ENCODE data around the gene HMGXB4. TPM values are rescaled to one million over a fixed set of nuclear protein-coding genes. Genes with fewer than 3 reads are reported as not detected.

HMGXB4 gene, protein sequence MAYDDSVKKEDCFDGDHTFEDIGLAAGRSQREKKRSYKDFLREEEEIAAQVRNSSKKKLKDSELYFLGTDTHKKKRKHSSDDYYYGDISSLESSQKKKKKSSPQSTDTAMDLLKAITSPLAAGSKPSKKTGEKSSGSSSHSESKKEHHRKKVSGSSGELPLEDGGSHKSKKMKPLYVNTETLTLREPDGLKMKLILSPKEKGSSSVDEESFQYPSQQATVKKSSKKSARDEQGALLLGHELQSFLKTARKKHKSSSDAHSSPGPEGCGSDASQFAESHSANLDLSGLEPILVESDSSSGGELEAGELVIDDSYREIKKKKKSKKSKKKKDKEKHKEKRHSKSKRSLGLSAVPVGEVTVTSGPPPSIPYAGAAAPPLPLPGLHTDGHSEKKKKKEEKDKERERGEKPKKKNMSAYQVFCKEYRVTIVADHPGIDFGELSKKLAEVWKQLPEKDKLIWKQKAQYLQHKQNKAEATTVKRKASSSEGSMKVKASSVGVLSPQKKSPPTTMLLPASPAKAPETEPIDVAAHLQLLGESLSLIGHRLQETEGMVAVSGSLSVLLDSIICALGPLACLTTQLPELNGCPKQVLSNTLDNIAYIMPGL
- total RNA-seq (10 to 100 TPM; 41.4 to 44.1 TPM), total RNA-seq (16.1 to 69.5 (median 35.4) reads per million in 172 experiments)
- 10.0 TPM for polyA plus RNA-seq (2013, experiment 1 of 2)
- 11.4 TPM for polyA plus RNA-seq (2013, experiment 2 of 2)

DNA sequence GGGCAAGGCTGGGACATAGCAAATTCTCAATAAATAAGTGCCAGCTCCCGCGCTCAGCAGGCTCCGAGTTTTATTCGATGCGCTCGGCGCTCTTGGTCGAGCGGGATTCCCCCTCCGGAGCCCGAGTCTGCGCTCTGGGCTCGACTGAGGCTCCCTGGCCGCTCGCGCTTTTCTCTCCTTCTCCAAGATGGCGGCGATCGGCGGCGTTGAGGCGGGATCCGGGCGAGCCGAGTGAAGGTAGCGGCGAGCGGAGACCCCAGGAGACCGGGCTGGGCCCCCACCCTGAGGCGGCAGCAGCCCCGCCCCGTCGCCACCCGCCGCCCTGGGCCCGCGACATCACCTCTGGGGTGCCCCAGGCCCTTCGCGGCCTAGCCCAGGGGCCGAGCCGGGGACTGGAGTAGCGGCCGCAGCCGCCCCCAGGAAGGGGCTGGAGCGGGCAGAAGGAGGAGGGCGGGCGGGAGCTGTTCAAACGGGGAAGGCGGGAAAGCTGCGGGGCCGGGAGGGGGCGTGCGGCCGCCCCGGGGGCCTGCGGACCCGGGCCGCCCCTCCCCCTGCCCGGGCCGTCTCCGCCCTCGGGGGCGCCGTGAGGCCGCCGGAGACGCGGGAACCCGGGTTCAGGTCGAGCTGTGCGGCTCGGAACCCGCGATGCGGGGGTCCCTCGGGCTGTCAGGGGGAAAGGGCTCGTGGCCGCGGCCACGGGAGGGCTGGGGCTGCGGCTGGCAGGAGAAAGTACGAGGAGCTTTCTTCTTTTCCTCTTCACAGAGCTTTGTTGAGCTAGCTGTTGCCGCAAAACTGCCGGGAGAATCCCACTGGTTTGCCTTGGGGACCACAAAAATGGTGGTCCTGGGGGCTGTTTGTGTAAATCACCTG lies at the start of gene HMGXB4:
HMGXB4 (plus strand) TSS at position 173 of the 870 bp plus-strand sequence. CDS start 4,898 bp downstream, outside the sequence.
- peaks cover 14% of the 10 kb centered on the region for H3K4me1 ChIP-seq (ENCODE audit: insufficient read depth, low read length)
- intact Hi-C loops (cut with DNase I, micrococcal nuclease): loop anchor here (1.0 to 5.0 kb wide), 5 partner anchors 40 to 1520 kb away; partner anchors contain the start of genes TOM1 (in 2 of the 2) and IFT27 (in 1 of the 2)
- no peaks in the 10 kb centered on the region for H3K9me3 ChIP-seq (ENCODE audit: control insufficient read depth in 1 of 2, insufficient read depth in 1 of 2, low read length in 2 of 2)
- ATAC-seq (ENCODE audit: poor library complexity) (peak; percentile 93), DNase-seq (peak; percentile 77 to 94 (median 82))
- Mint-ChIP-seq H3K4me1 (ENCODE audit: low read depth) (peaks cover 31% of the 10 kb centered on the region), H3K9me3 (no peaks in the 10 kb centered on the region), H3K4me3 (peak within 1 kb of the TSS; percentile 94), H3K27me3 (no peaks in the 10 kb centered on the region), H3K36me3 (ENCODE audit: low read depth) (peaks cover 13% of the 10 kb centered on the region), H3K27ac (peak within 1 kb of the TSS; percentile 94)
- H3K27me3 ChIP-seq (ENCODE audit: control insufficient read depth in 1 of 2, insufficient read depth in 2 of 2, low read length in 2 of 2): no peaks in the 10 kb centered on the region
- ChIA-PET POLR2A (interaction anchor here (0.6 to 2.4 kb wide), 11 partner anchors 10 to 93 kb away, joined by 3 to 66 read pairs (median 6); partner anchors contain the start of gene TOM1), CTCF (interaction anchor here (0.8 to 2.2 kb wide), 6 partner anchors 8 to 56 kb away, joined by 3 to 12 read pairs (median 4); partner anchors contain the start of gene TOM1)
- TF ChIP-seq, protein P1, sequence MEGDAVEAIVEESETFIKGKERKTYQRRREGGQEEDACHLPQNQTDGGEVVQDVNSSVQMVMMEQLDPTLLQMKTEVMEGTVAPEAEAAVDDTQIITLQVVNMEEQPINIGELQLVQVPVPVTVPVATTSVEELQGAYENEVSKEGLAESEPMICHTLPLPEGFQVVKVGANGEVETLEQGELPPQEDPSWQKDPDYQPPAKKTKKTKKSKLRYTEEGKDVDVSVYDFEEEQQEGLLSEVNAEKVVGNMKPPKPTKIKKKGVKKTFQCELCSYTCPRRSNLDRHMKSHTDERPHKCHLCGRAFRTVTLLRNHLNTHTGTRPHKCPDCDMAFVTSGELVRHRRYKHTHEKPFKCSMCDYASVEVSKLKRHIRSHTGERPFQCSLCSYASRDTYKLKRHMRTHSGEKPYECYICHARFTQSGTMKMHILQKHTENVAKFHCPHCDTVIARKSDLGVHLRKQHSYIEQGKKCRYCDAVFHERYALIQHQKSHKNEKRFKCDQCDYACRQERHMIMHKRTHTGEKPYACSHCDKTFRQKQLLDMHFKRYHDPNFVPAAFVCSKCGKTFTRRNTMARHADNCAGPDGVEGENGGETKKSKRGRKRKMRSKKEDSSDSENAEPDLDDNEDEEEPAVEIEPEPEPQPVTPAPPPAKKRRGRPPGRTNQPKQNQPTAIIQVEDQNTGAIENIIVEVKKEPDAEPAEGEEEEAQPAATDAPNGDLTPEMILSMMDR (IDR thresholded peaks at IDR 0.05): peak; percentile 15
- peaks cover 5% of the 10 kb centered on the region for H3K36me3 ChIP-seq (ENCODE audit: insufficient read depth, low read length)
- H3K4me3 ChIP-seq (ENCODE audit: low read length): peak within 1 kb of the TSS; percentile 72
- H3K27ac ChIP-seq (ENCODE audit: low read depth in 1 of 2, low read length in 2 of 2): peak within 1 kb of the TSS; percentile 60 to 85

DNA sequence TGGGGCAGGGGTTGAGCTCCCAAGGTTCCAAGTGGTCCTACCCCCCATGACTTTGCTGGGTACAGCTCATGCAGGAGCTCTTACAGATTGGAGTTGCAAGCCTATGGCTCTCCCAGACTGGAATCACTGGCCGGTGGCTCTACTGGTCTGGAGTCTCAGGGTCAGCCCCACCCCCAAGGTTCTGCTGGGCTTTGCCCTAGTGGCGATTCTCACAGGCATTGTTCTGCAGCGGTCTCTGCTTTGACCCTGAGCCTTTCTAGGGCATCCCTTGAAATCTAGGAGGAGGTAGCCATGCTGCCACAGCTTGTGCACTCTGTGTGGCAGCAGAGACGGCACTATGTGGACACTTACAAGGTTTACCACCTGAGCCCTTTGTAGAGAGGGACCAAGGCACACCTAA lies 49.3 kb upstream of the HMGXB4 start:
- Mint-ChIP-seq H3K9me3 (no peaks in the 10 kb centered on the region), H3K27me3 (peaks cover 53% of the 10 kb centered on the region), H3K36me3 (ENCODE audit: low read depth) (no peaks in the 10 kb centered on the region), H3K4me1 (ENCODE audit: low read depth) (no peaks in the 10 kb centered on the region), H3K4me3 (no peak overlapping the region), H3K27ac (no peak overlapping the region)
- ATAC-seq (ENCODE audit: poor library complexity): no peak
- Histone ChIP-seq H3K4me1 (ENCODE audit: insufficient read depth, low read length) (no peaks in the 10 kb centered on the region), H3K9me3 (ENCODE audit: control insufficient read depth in 1 of 2, insufficient read depth in 1 of 2, low read length in 2 of 2) (no peaks in the 10 kb centered on the region), H3K27ac (ENCODE audit: low read depth in 1 of 2, low read length in 2 of 2) (no peak overlapping the region), H3K27me3 (ENCODE audit: control insufficient read depth in 1 of 2, insufficient read depth in 2 of 2, low read length in 2 of 2) (peaks cover 5 to 6% of the 10 kb centered on the region in 2 experiments), H3K36me3 (ENCODE audit: insufficient read depth, low read length) (no peaks in the 10 kb centered on the region), H3K4me3 (ENCODE audit: low read length) (no peak overlapping the region)
- POLR2A ChIA-PET: no interaction called here
- TF ChIP-seq, protein P1 (IDR thresholded peaks at IDR 0.05): no peak
- intact Hi-C loops (cut with DNase I, micrococcal nuclease): no loop called here
- no peak for DNase-seq
- CTCF ChIA-PET: no interaction called here

DNA sequence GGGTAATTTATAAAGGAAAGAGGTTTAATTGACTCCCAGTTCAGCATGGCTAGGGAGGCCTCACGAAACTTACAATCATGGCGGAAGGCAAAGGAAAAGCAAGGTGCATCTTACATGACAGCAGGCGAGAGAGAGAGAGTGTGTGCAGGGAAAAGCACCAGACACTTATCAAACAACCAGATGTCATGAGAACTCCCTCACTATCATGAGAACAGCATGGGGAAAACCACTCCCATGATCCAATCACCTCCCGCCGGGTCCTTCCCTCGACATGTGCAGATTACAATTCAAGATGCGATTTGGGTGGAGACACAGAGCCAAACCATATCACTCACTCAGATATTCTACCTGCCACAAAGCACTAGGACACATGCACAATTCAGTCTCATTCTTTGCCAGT lies 48.1 kb upstream of the HMGXB4 start:
- CTCF ChIA-PET: no interaction called here
- DNase-seq: no peak
- intact Hi-C loops (cut with DNase I, micrococcal nuclease): no loop called here
- Histone ChIP-seq H3K4me3 (ENCODE audit: low read length) (no peak overlapping the region), H3K4me1 (ENCODE audit: insufficient read depth, low read length) (no peaks in the 10 kb centered on the region), H3K27ac (ENCODE audit: low read depth in 1 of 2, low read length in 2 of 2) (no peak overlapping the region), H3K9me3 (ENCODE audit: control insufficient read depth in 1 of 2, insufficient read depth in 1 of 2, low read length in 2 of 2) (no peaks in the 10 kb centered on the region), H3K27me3 (ENCODE audit: control insufficient read depth in 1 of 2, insufficient read depth in 2 of 2, low read length in 2 of 2) (peaks cover 5 to 6% of the 10 kb centered on the region in 2 experiments), H3K36me3 (ENCODE audit: insufficient read depth, low read length) (no peaks in the 10 kb centered on the region)
- TF ChIP-seq, protein P1 (IDR thresholded peaks at IDR 0.05): no peak
- no peak for ATAC-seq (ENCODE audit: poor library complexity)
- H3K9me3 Mint-ChIP-seq: no peaks in the 10 kb centered on the region
- H3K27ac Mint-ChIP-seq: no peak overlapping the region
- H3K27me3 Mint-ChIP-seq: peaks cover 56% of the 10 kb centered on the region
- H3K36me3 Mint-ChIP-seq (ENCODE audit: low read depth): no peaks in the 10 kb centered on the region
- H3K4me1 Mint-ChIP-seq (ENCODE audit: low read depth): no peaks in the 10 kb centered on the region
- no peak overlapping the region for H3K4me3 Mint-ChIP-seq
- POLR2A ChIA-PET: no interaction called here
